ENCODE measurements around the gene BAIAP2L2.

- TF ChIP-seq CTCF (IDR thresholded peaks at IDR 0.05), result no peak
- TF ChIP-seq POLR2A (IDR thresholded peaks at IDR 0.05), result no peak
Observed at GRCh38 chr22:38038890-38039812, 71.3 kb downstream of the BAIAP2L2 start.
